SJCRH30 (cell line): ENCODE results near the gene GLTPD2. TPM values are rescaled to one million over a fixed set of nuclear protein-coding genes. Genes with fewer than 3 reads are reported as not detected.

Experiments used
- DNase-seq, 2 experiments: peaks; one replicate each; pipeline ENCODE4 v3.0.0-alpha.2; 2015 to 2020
- H3K27ac ChIP-seq: fragments of 250-450 bp; sonication (Bioruptor Pico); 2 replicates; pipeline ENCODE4 v1.5.1; 2020; ENCODE audit warnings: mild to moderate bottlenecking, moderate library complexity
- H3K27me3 ChIP-seq: fragments of 250-450 bp; sonication (Bioruptor Pico); 2 replicates; pipeline ENCODE4 v1.5.1; 2020; ENCODE audit warnings: mild to moderate bottlenecking, moderate library complexity
- H3K36me3 ChIP-seq: fragments of 250-450 bp; sonication (Bioruptor Pico); 2 replicates; pipeline ENCODE4 v1.5.1; 2020; ENCODE audit warnings: mild to moderate bottlenecking, moderate library complexity
- H3K4me1 ChIP-seq: fragments of 250-450 bp; sonication (Bioruptor Pico); 2 replicates; pipeline ENCODE4 v1.5.1; 2020; ENCODE audit warnings: mild to moderate bottlenecking, moderate library complexity
- H3K4me3 ChIP-seq: fragments of 250-450 bp; sonication (Bioruptor Pico); 2 replicates; pipeline ENCODE4 v1.5.1; 2020; ENCODE audit warnings: mild to moderate bottlenecking, moderate library complexity
- H3K9me3 ChIP-seq: fragments of 250-450 bp; sonication (Bioruptor Pico); replicated peaks from 2 replicates; pipeline ENCODE4 v1.5.1; 2020; ENCODE audit warnings: mild to moderate bottlenecking, moderate library complexity
- total RNA-seq: library from RNA; depleted of rRNA; stranded (reverse); fragments of >200 nt; shearing (Covaris generic); gene quantifications from 2 replicates; pipeline ENCODE4 v1.2.3, GENCODE V29; 2014; rRNA removed

GLTPD2 gene
- total RNA-seq, 1 experiment from 2014 or later, result not detected

DNA sequence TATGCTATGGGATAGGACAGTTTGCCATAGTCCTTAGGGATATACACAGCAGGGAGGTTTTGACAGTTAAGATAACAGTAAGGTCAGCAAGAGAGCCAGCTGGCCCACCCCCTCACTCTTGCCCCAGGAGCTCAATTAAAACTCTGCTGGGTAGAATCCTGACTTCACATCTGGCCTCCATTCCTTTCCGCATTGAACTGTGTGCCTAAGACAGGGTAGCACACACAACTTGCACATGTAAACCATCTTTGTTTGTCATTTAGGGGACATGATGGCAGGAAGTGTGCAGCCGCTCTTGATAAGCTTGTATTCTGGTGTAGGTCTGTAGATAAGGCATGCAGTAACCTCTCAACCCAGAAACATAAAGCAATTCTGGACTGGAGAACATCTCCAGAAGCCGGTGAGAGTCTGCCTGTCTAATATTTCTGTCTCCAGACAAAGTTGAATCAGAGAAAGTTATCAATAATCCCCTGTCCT lies 49.6 kb downstream of the GLTPD2 start:
- DNase-seq, result no peak
- Histone ChIP-seq H3K27ac (no peak overlapping the region), H3K36me3 (no peaks in the 10 kb centered on the region), H3K4me3 (no peak overlapping the region), H3K4me1 (peaks cover 3% of the 10 kb centered on the region; the same call in 1 of the 2 replicates), H3K9me3 (no peaks in the 10 kb centered on the region), H3K27me3 (no peaks in the 10 kb centered on the region)

DNA sequence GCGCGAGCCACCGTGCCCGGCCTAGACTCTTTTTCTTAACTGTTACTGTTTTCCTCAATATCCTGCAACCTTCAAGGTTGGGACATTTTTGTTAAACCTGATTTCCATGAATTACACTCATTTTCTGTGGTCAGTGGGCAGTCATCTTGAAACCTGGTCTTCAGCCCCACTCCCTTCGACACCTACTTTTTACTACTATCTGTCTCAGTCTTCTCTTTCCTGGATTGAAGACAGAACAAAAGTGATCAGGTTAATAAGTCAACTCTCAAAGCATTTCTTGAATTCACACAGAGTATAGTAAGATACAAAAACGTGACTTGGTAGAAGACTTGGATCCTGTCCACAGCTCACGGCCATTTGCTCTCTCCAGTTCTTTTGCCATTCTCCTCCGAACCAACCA lies 50.5 kb downstream of the GLTPD2 start:
- peaks cover 3% of the 10 kb centered on the region; the same call in 1 of the 2 replicates for H3K4me1 ChIP-seq

More for the DNA sequence above, 50.5 kb downstream of the GLTPD2 start:
- Histone ChIP-seq H3K27me3 (no peaks in the 10 kb centered on the region), H3K27ac (no peak overlapping the region), H3K36me3 (no peaks in the 10 kb centered on the region), H3K4me3 (no peak overlapping the region), H3K9me3 (no peaks in the 10 kb centered on the region)
- DNase-seq, result no peak

Other genes with a start within 250 kb of the GLTPD2 start
- gene MYBBP1A, start 233.6 kb upstream of the GLTPD2 start, total RNA-seq, result 37.0 and 40.3 TPM in 2 replicates
- gene GGT6, start 228.4 kb upstream of the GLTPD2 start, total RNA-seq, result not detected in 2 replicates
- gene SMTNL2, start 204.4 kb upstream of the GLTPD2 start, total RNA-seq, result 0.23 TPM in 1 of 2 replicates, not detected in the other
- 3.0 and 3.6 TPM in 2 replicates for gene ALOX15, start 147.3 kb upstream of the GLTPD2 start, total RNA-seq
- 23.6 and 27.2 TPM in 2 replicates for gene PELP1, start 84.8 kb upstream of the GLTPD2 start, total RNA-seq
- 23.3 and 23.9 TPM in 2 replicates for gene ARRB2, start 78.3 kb upstream of the GLTPD2 start, total RNA-seq
- gene MED11, start 57.5 kb upstream of the GLTPD2 start, total RNA-seq, result 5.5 and 5.6 TPM in 2 replicates
- not detected in 2 replicates for gene ZMYND15, start 49.1 kb upstream of the GLTPD2 start, total RNA-seq
- gene CXCL16, start 49.0 kb upstream of the GLTPD2 start, total RNA-seq, result not detected in 2 replicates
- not detected in 2 replicates for gene TM4SF5, start 17.1 kb upstream of the GLTPD2 start, total RNA-seq
- 4.3 and 8.3 TPM in 2 replicates for gene VMO1, start 2.6 kb upstream of the GLTPD2 start, total RNA-seq
- gene PSMB6, start 7.2 kb downstream of the GLTPD2 start, total RNA-seq, result 120 and 135 TPM in 2 replicates
- gene PLD2, start 18.2 kb downstream of the GLTPD2 start, total RNA-seq, result 11.7 and 14.8 TPM in 2 replicates
- gene MINK1, start 44.4 kb downstream of the GLTPD2 start, total RNA-seq, result 12.2 and 12.4 TPM in 2 replicates
- 0.16 and 0.20 TPM in 2 replicates for gene C17orf107, start 110.6 kb downstream of the GLTPD2 start, total RNA-seq
- gene CHRNE, start 114.1 kb downstream of the GLTPD2 start, total RNA-seq, result 0.10 and 0.20 TPM in 2 replicates
- gene GP1BA, start 143.3 kb downstream of the GLTPD2 start, total RNA-seq, result not detected in 2 replicates
- 43.9 and 45.3 TPM in 2 replicates for gene SLC25A11, start 151.1 kb downstream of the GLTPD2 start, total RNA-seq
- gene RNF167, start 151.3 kb downstream of the GLTPD2 start, total RNA-seq, result 35.7 and 38.7 TPM in 2 replicates
- 1,061 and 1,115 TPM in 2 replicates for gene PFN1, start 159.6 kb downstream of the GLTPD2 start, total RNA-seq
- gene ENO3, start 162.2 kb downstream of the GLTPD2 start, total RNA-seq, result 124 and 129 TPM in 2 replicates
- gene SPAG7, start 178.9 kb downstream of the GLTPD2 start, total RNA-seq, result 36.8 and 39.1 TPM in 2 replicates
- gene CAMTA2, start 198.7 kb downstream of the GLTPD2 start, total RNA-seq, result 3.7 and 3.9 TPM in 2 replicates
- gene INCA1, start 208.6 kb downstream of the GLTPD2 start, total RNA-seq, result not detected in 2 replicates
- gene KIF1C, start 209.0 kb downstream of the GLTPD2 start, total RNA-seq, result 24.2 and 32.7 TPM in 2 replicates
- gene SLC52A1, start 246.5 kb downstream of the GLTPD2 start, total RNA-seq, result not detected in 2 replicates